RKO (cell line): ENCODE data around the gene NT5DC4.
"Not testable (repeated sequence)": the region's sequence is repeated elsewhere in the genome, so short reads cannot be mapped to it uniquely, and the experiment has no call there.

Experiments used
- DNase-seq: peaks from one replicate; pipeline ENCODE4 v3.0.0-alpha.2; 2016; ENCODE audit warnings: low spot score

The NT5DC4 gene

GRCh38 chr2:112699984-112700667 lies 20.7 kb upstream of the NT5DC4 start:
- DNase-seq, result no peak

- DNase-seq, result no peak
Measured at GRCh38 chr2:112701052-112701451, 19.8 kb upstream of the NT5DC4 start.

GRCh38 chr2:112703684-112704083 lies 17.1 kb upstream of the NT5DC4 start:
- DNase-seq, result no peak

- DNase-seq, result no peak
Measured at GRCh38 chr2:112705575-112705974, 15.2 kb upstream of the NT5DC4 start.

GRCh38 chr2:112706170-112706664 lies 14.6 kb upstream of the NT5DC4 start:
- no peak for DNase-seq

GRCh38 chr2:112706947-112707346 lies 13.9 kb upstream of the NT5DC4 start:
- DNase-seq, result not testable (repeated sequence)

GRCh38 chr2:112708968-112709367 lies 11.9 kb upstream of the NT5DC4 start:
- no peak for DNase-seq

GRCh38 chr2:112709703-112710102 lies 11.1 kb upstream of the NT5DC4 start:
- DNase-seq, result no peak

GRCh38 chr2:112710956-112711750 lies 9.7 kb upstream of the NT5DC4 start:
- DNase-seq, result no peak

- DNase-seq, result no peak
Measured at GRCh38 chr2:112712465-112712864, 8.4 kb upstream of the NT5DC4 start.

GRCh38 chr2:112712903-112713584 lies 7.8 kb upstream of the NT5DC4 start:
- DNase-seq, result peak; percentile 84

GRCh38 chr2:112713585-112713925 lies 7.3 kb upstream of the NT5DC4 start:
- no peak for DNase-seq

- DNase-seq, result no peak
Measured at GRCh38 chr2:112713926-112714325, 6.9 kb upstream of the NT5DC4 start.

- no peak for DNase-seq
Measured at GRCh38 chr2:112714331-112714730, 6.5 kb upstream of the NT5DC4 start.

GRCh38 chr2:112714836-112715631 lies 5.8 kb upstream of the NT5DC4 start:
- peak; percentile 77 for DNase-seq

GRCh38 chr2:112716094-112716493 lies 4.7 kb upstream of the NT5DC4 start:
- not testable (repeated sequence) for DNase-seq

- DNase-seq, result not testable (repeated sequence)
Measured at GRCh38 chr2:112716826-112717352, 3.9 kb upstream of the NT5DC4 start.

- DNase-seq, result no peak
Measured at GRCh38 chr2:112718863-112719370, 1.9 kb upstream of the NT5DC4 start.

GRCh38 chr2:112721819-112722522 lies 1.2 kb downstream of the NT5DC4 start:
- DNase-seq, result no peak

GRCh38 chr2:112722816-112723546 lies 2.2 kb downstream of the NT5DC4 start:
- no peak for DNase-seq
